K562 (cell line): Measurements from ENCODE around the gene GMPR. TPM values are rescaled to one million over a fixed set of nuclear protein-coding genes. Genes with fewer than 3 reads are reported as not detected.

ENCODE experiments used
- BRD4 ChIP-seq: fragments of 200-600 bp; sonication (generic); IDR thresholded peaks from 2 replicates; pipeline ENCODE4 v1.6.1; 2017; ENCODE audit warnings: inconsistent platforms
- CBFA2T2 ChIP-seq: fragments of 450-650 bp; conservative IDR thresholded peaks from 2 replicates; pipeline ENCODE4 v1.6.1; 2017; ENCODE audit warnings: mild to moderate bottlenecking
- CBX2 ChIP-seq: fragments of 200-600 bp; sonication (generic); IDR thresholded peaks from one replicate; pipeline ENCODE4 v1.6.1; 2012; ENCODE audit warnings: mild to moderate bottlenecking, low read length, inconsistent platforms; ENCODE audit not compliant: insufficient read depth, poor library complexity, severe bottlenecking
- EP400 ChIP-seq: fragments of 450-650 bp; IDR thresholded peaks from 2 replicates; pipeline ENCODE4 v1.6.1; 2017; ENCODE audit warnings: antibody characterized with exemption, mild to moderate bottlenecking, moderate library complexity
- FOXJ2 ChIP-seq: fragments of 200-800 bp; sonication (Bioruptor generic); IDR thresholded peaks from 2 replicates; pipeline ENCODE4 v1.6.1; 2016; ENCODE audit warnings: missing genetic modification characterization, missing compliant biosample characterization
- HDAC3 ChIP-seq: fragments of 450-650 bp; IDR thresholded peaks from 2 replicates; pipeline ENCODE4 v1.6.1; 2018; ENCODE audit warnings: borderline replicate concordance, mild to moderate bottlenecking, moderate library complexity; ENCODE audit not compliant: partially characterized antibody
- IFI16 ChIP-seq: fragments of 250-450 bp; sonication (Bioruptor Pico); IDR thresholded peaks from 2 replicates; pipeline ENCODE4 v2.1.2; 2022; ENCODE audit warnings: mild to moderate bottlenecking, inconsistent platforms
- MNT ChIP-seq, 2 experiments: fragments of 450-650 bp; conservative IDR thresholded peaks; 2 replicates each; pipeline ENCODE4 v1.6.1; 2017; ENCODE audit warnings: mild to moderate bottlenecking in 2 of 2, moderate library complexity in 2 of 2
- NELFE ChIP-seq: IDR thresholded peaks from 2 replicates; pipeline ENCODE4 v1.6.1; 2011; ENCODE audit warnings: mild to moderate bottlenecking; ENCODE audit not compliant: insufficient read depth, insufficient read length
- POLR2A ChIP-seq: fragments of 450-650 bp; conservative IDR thresholded peaks from 2 replicates; pipeline ENCODE4 v1.6.1; 2016
- PYGO2 ChIP-seq: fragments of 450-650 bp; IDR thresholded peaks from 2 replicates; pipeline ENCODE4 v1.6.1; 2016; ENCODE audit warnings: mild to moderate bottlenecking, missing genetic modification characterization, moderate library complexity, missing compliant biosample characterization
- TRIM25 ChIP-seq: fragments of 450-650 bp; IDR thresholded peaks from 2 replicates; pipeline ENCODE4 v1.7.0; 2016; ENCODE audit warnings: borderline replicate concordance
- VEZF1 ChIP-seq: fragments of 200-800 bp; sonication (Bioruptor generic); IDR thresholded peaks from 2 replicates; pipeline ENCODE4 v1.6.1; 2017; ENCODE audit warnings: missing genetic modification characterization, missing compliant biosample characterization
- WHSC1 ChIP-seq: IDR thresholded peaks from one replicate; pipeline ENCODE4 v1.6.1; 2012; ENCODE audit warnings: low read length, control low read depth, inconsistent platforms
- ZBTB9 ChIP-seq: fragments of 450-650 bp; formaldehyde crosslinking; IDR thresholded peaks from 2 replicates; pipeline ENCODE4 v1.4.0; 2020; ENCODE audit warnings: mild to moderate bottlenecking, moderate library complexity
- ZFPM2 ChIP-seq: fragments of 250-450 bp; sonication (Bioruptor Pico); IDR thresholded peaks from 2 replicates; pipeline ENCODE4 v1.5.1; 2022; ENCODE audit warnings: mild to moderate bottlenecking
- ZKSCAN8 ChIP-seq: fragments of 200-800 bp; sonication (Bioruptor generic); IDR thresholded peaks from 2 replicates; pipeline ENCODE4 v1.6.1; 2016; ENCODE audit warnings: missing genetic modification characterization, missing compliant biosample characterization
- ZNF217 ChIP-seq: sonication (generic); formaldehyde crosslinking; IDR thresholded peaks from 2 replicates; pipeline ENCODE4 v1.8.0; 2022; ENCODE audit warnings: mild to moderate bottlenecking, missing genetic modification reagents
- ZNF224 ChIP-seq: sonication (generic); formaldehyde crosslinking; IDR thresholded peaks from 2 replicates; pipeline ENCODE4 v1.8.0; 2022; ENCODE audit warnings: mild to moderate bottlenecking, missing genetic modification reagents
- ZNF263 ChIP-seq: sonication (generic); formaldehyde crosslinking; IDR thresholded peaks from 2 replicates; pipeline ENCODE4 v1.8.0; 2022; ENCODE audit warnings: mild to moderate bottlenecking, missing genetic modification reagents, borderline replicate concordance
- ZNF280B ChIP-seq: fragments of 250-450 bp; sonication (Bioruptor Pico); IDR thresholded peaks from 2 replicates; pipeline ENCODE4 v1.5.1; 2021; ENCODE audit warnings: mild to moderate bottlenecking
- ZNF668 ChIP-seq: fragments of 250-450 bp; sonication (Bioruptor Pico); IDR thresholded peaks from 2 replicates; pipeline ENCODE4 v1.8.0; 2022; ENCODE audit warnings: mild to moderate bottlenecking, inconsistent platforms
- ZNF778 ChIP-seq: fragments of 450-650 bp; formaldehyde crosslinking; IDR thresholded peaks from 2 replicates; pipeline ENCODE4 v1.4.0; 2020; ENCODE audit warnings: mild to moderate bottlenecking, moderate library complexity
- polyA plus RNA-seq, 8 experiments: library from polyadenylated mRNA; depleted of rRNA in 4 of 8; stranded (reverse) in 5 of 8; unstranded in 3 of 8; fragments of >200 nt; fragmentation: Nextera tagmentation in 2 of 8; fragmentation: Illumina TruSeq in 1 of 8; extraction: Ambion mirVana in 2 of 8; extraction: Trizol in 1 of 8; gene quantifications; 2 replicates each; pipeline versions ENCODE4 v1.2.1 to v1.2.3, GENCODE V29; 2011 to 2014; ENCODE audit warnings: inconsistent platforms in 1 of 8, missing spikeins in 1 of 8
- total RNA-seq, 7 experiments: library from RNA; depleted of rRNA in 6 of 7; stranded (reverse); fragments of >200 nt in 6 of 7; fragmentation: Illumina TruSeq in 2 of 7; extraction: Trizol in 2 of 7; gene quantifications; 2 replicates each; pipeline versions ENCODE4 v1.2.1 to v1.2.3, GENCODE V29; 2011 to 2021; ENCODE audit warnings: low replicate concordance in 1 of 7

GMPR gene
- total and polyA plus RNA-seq, 9 of the 15 experiments (the other 6 are each of a cell fraction or from before 2014, with no cell fraction given), result 34.6 to 83.7 (median 49.8) TPM

GRCh38 chr6:16236009-16236501, 2.3 kb upstream of the GMPR start (continued):
- TF ChIP-seq MNT (conservative IDR thresholded peaks at IDR 0.05) (no peak), EP400 (no peak), ZKSCAN8 (CRISPR knock-in tag) (peak; percentile 77), ZBTB9 (peak; percentile 95), ZNF224 (CRISPR knock-in tag) (no peak), ZNF217 (CRISPR knock-in tag) (no peak), ZNF778 (no peak), FOXJ2 (tag) (no peak), CBX2 (no peak), POLR2A (no peak), ZNF263 (CRISPR knock-in tag) (no peak), WHSC1 (no peak), CBFA2T2 (no peak), IFI16 (peak; percentile 82; the same call in 1 of the 2 replicates), TRIM25 (no peak), PYGO2 (tag) (peak; percentile 93), ZNF280B (CRISPR knock-in tag) (peak; percentile 65; the same call in 1 of the 2 replicates), NELFE (no peak), HDAC3 (no peak), VEZF1 (CRISPR knock-in tag) (no peak), ZNF668 (CRISPR knock-in tag) (peak; percentile 90), ZFPM2 (0 out of 2 replicates have a peak, but pooled peaks have one; percentile 50), BRD4 (no peak)
